Left ventricle myocardium inferior (tissue), 1 donor: ENCODE measurements around the gene IFIT1B. TPM values are rescaled to one million over a fixed set of nuclear protein-coding genes. Genes with fewer than 3 reads are reported as not detected.

Experiments
- DNase-seq: peaks from one replicate; pipeline ENCODE4 v3.0.0-alpha.2; 2020
- H3K27ac ChIP-seq: fragments of 200-600 bp; replicated peaks from 2 replicates; pipeline ENCODE4 v1.8.0; 2021
- H3K27me3 ChIP-seq: fragments of 200-600 bp; 2 replicates; pipeline ENCODE4 v1.8.0; 2021; ENCODE audit warnings: low read depth
- H3K36me3 ChIP-seq: fragments of 200-600 bp; 2 replicates; pipeline ENCODE4 v1.8.0; 2021
- H3K4me1 ChIP-seq: fragments of 200-600 bp; 2 replicates; pipeline ENCODE4 v1.8.0; 2021
- H3K4me3 ChIP-seq: fragments of 200-600 bp; 2 replicates; pipeline ENCODE4 v1.8.0; 2021; ENCODE audit warnings: mild to moderate bottlenecking, moderate library complexity
- H3K9me3 ChIP-seq: fragments of 200-600 bp; replicated peaks from 2 replicates; pipeline ENCODE4 v1.8.0; 2021
- CTCF ChIP-seq: fragments of 200-600 bp; IDR thresholded peaks from 2 replicates; pipeline ENCODE4 v1.8.0; 2021; ENCODE audit warnings: antibody characterized with exemption, mild to moderate bottlenecking, borderline replicate concordance
- intact Hi-C: fragments of 100-400 bp; cut with micrococcal nuclease; formaldehyde crosslinking; loops from one replicate; pipeline ENCODE4 v1.11.0; 2022
- total RNA-seq: library from RNA; stranded (reverse); fragmentation: NEBNext Ultra II Directional; extraction: Animal tissue kit (Norgen Biotek cat#: 25700); gene quantifications from one replicate; pipeline ENCODE4 v1.2.1, GENCODE V29; 2021
- donor health status: DM: no; HTN: yes; CAD: no; lungs with severe emphysema.

IFIT1B gene
- total RNA-seq, 1 donor from 2014 or later: not detected

- peaks cover 28% of the 10 kb centered on the region for H3K36me3 ChIP-seq
- peaks cover 45% of the 10 kb centered on the region for H3K4me1 ChIP-seq
- peak overlapping the region; percentile 23 for H3K27ac ChIP-seq
- H3K27me3 ChIP-seq: no peaks in the 10 kb centered on the region
- no peaks in the 10 kb centered on the region for H3K9me3 ChIP-seq
- TF ChIP-seq CTCF: no peak
- intact Hi-C loops: no loop called here
- DNase-seq: peak; percentile 44
- no peak overlapping the region for H3K4me3 ChIP-seq
Observed at GRCh38 chr10:89342206-89342958, 35.5 kb upstream of the IFIT1B start.

GRCh38 chr10:89343089-89343767 is 34.6 kb upstream of the IFIT1B start:
- no peaks in the 10 kb centered on the region for H3K9me3 ChIP-seq
- TF ChIP-seq CTCF: no peak
- peak overlapping the region; percentile 23 for H3K27ac ChIP-seq
- H3K27me3 ChIP-seq: no peaks in the 10 kb centered on the region
- DNase-seq: no peak
- H3K4me1 ChIP-seq: peaks cover 49% of the 10 kb centered on the region
- H3K36me3 ChIP-seq: peaks cover 20% of the 10 kb centered on the region
- no peak overlapping the region for H3K4me3 ChIP-seq
- intact Hi-C loops: no loop called here

- intact Hi-C loops: no loop called here
- H3K9me3 ChIP-seq: no peaks in the 10 kb centered on the region
- H3K4me3 ChIP-seq: no peak overlapping the region
- no peak for TF ChIP-seq CTCF
- H3K4me1 ChIP-seq: peaks cover 54% of the 10 kb centered on the region
- no peak overlapping the region for H3K27ac ChIP-seq
- no peak for DNase-seq
- peaks cover 10% of the 10 kb centered on the region for H3K36me3 ChIP-seq
- H3K27me3 ChIP-seq: no peaks in the 10 kb centered on the region
Observed at GRCh38 chr10:89344156-89344555, 33.7 kb upstream of the IFIT1B start.

- Histone ChIP-seq H3K4me3 (no peak overlapping the region), H3K27ac (no peak overlapping the region), H3K9me3 (no peaks in the 10 kb centered on the region), H3K36me3 (no peaks in the 10 kb centered on the region), H3K27me3 (no peaks in the 10 kb centered on the region), H3K4me1 (peaks cover 66% of the 10 kb centered on the region)
- DNase-seq: no peak
- no peak for TF ChIP-seq CTCF
- intact Hi-C loops: no loop called here
Observed at GRCh38 chr10:89345367-89346000, 32.4 kb upstream of the IFIT1B start.

- no peaks in the 10 kb centered on the region for H3K27me3 ChIP-seq
- peaks cover 77% of the 10 kb centered on the region for H3K4me1 ChIP-seq
Observed at GRCh38 chr10:89346405-89347254, 31.2 kb upstream of the IFIT1B start.

More at GRCh38 chr10:89346405-89347254, 31.2 kb upstream of the IFIT1B start:
- no peak for TF ChIP-seq CTCF
- intact Hi-C loops: no loop called here
- DNase-seq: no peak
- Histone ChIP-seq H3K27ac (peak overlapping the region; percentile 74), H3K9me3 (no peaks in the 10 kb centered on the region), H3K36me3 (no peaks in the 10 kb centered on the region), H3K4me3 (no peak overlapping the region)
